HPDE6-E6E7 (cell line): Measurements from ENCODE around the gene RBMS3.
"Not testable (repeated sequence)": the region's sequence is repeated elsewhere in the genome, so short reads cannot be mapped to it uniquely, and the experiment has no call there.

ENCODE experiments used
- DNase-seq: peaks from one replicate; pipeline ENCODE4 v3.0.0; 2011; ENCODE audit warnings: missing footprints; ENCODE audit errors: extremely low spot score

Gene RBMS3

GRCh38 chr3:29385046-29385830, 104.4 kb downstream of the RBMS3 start:
- no peak for DNase-seq

- no peak for DNase-seq
Observed at GRCh38 chr3:29389362-29389761, 108.5 kb downstream of the RBMS3 start.

GRCh38 chr3:29392625-29393388, 111.9 kb downstream of the RBMS3 start:
- DNase-seq, result no peak

GRCh38 chr3:29393946-29394345, 113.1 kb downstream of the RBMS3 start:
- not testable (repeated sequence) for DNase-seq

GRCh38 chr3:29397406-29397805, 116.5 kb downstream of the RBMS3 start:
- no peak for DNase-seq

- DNase-seq, result no peak
Observed at GRCh38 chr3:29398787-29399186, 117.9 kb downstream of the RBMS3 start.

GRCh38 chr3:29406291-29406832, 125.5 kb downstream of the RBMS3 start:
- no peak for DNase-seq

GRCh38 chr3:29408676-29409075, 127.8 kb downstream of the RBMS3 start:
- DNase-seq, result no peak

GRCh38 chr3:29409409-29409808, 128.5 kb downstream of the RBMS3 start:
- no peak for DNase-seq

- no peak for DNase-seq
Observed at GRCh38 chr3:29410220-29410619, 129.3 kb downstream of the RBMS3 start.

- no peak for DNase-seq
Observed at GRCh38 chr3:29410660-29411405, 130.0 kb downstream of the RBMS3 start.

GRCh38 chr3:29412110-29412509, 131.2 kb downstream of the RBMS3 start:
- no peak for DNase-seq

GRCh38 chr3:29414468-29415224, 133.8 kb downstream of the RBMS3 start:
- DNase-seq, result no peak

GRCh38 chr3:29415482-29416223, 134.8 kb downstream of the RBMS3 start:
- DNase-seq, result no peak

- DNase-seq, result no peak
Observed at GRCh38 chr3:29416514-29416913, 135.6 kb downstream of the RBMS3 start.

GRCh38 chr3:29420106-29420505, 139.2 kb downstream of the RBMS3 start:
- DNase-seq, result no peak

GRCh38 chr3:29426302-29427226, 145.7 kb downstream of the RBMS3 start:
- DNase-seq, result no peak

GRCh38 chr3:29427266-29428103, 146.6 kb downstream of the RBMS3 start:
- no peak for DNase-seq
